ENCODE measurements around the gene TMPRSS4.

- TF ChIP-seq CTCF (conservative IDR thresholded peaks at IDR 0.05; ENCODE audit: low read depth in 2 of 2) = no peak
- TF ChIP-seq EZH2 (IDR thresholded peaks at IDR 0.05; ENCODE audit: low read depth, unreplicated experiment) = no peak
- TF ChIP-seq REST (IDR thresholded peaks at IDR 0.05; ENCODE audit: unreplicated experiment) = no peak
- no peak for TF ChIP-seq STAT1 (IDR thresholded peaks at IDR 0.05; ENCODE audit: unreplicated experiment)
- TF ChIP-seq JUNB (IDR thresholded peaks at IDR 0.05; ENCODE audit: unreplicated experiment) = no peak
- no peak for TF ChIP-seq POLR2AphosphoS5 (IDR thresholded peaks at IDR 0.05; ENCODE audit: low read depth)
- no peak for TF ChIP-seq EZH2phosphoT487 (IDR thresholded peaks at IDR 0.05; ENCODE audit: unreplicated experiment)
- TF ChIP-seq ETS1 (IDR thresholded peaks at IDR 0.05) = no peak
- no peak for TF ChIP-seq CREB1 (CRISPR knock-in tag; IDR thresholded peaks at IDR 0.05; ENCODE audit: low read depth)
- TF ChIP-seq ZNF331 (CRISPR knock-in tag; IDR thresholded peaks at IDR 0.05; ENCODE audit: low read depth) = no peak
- TF ChIP-seq ZNF114 (CRISPR knock-in tag; IDR thresholded peaks at IDR 0.05) = no peak
Measured at GRCh38 chr11:118120793-118121192, 43.9 kb downstream of the TMPRSS4 start.
